GM23338 (cell line): Measurements from ENCODE around the gene FKTN. TPM values are rescaled to one million over a fixed set of nuclear protein-coding genes. Genes with fewer than 3 reads are reported as not detected.

Experiments
- ATAC-seq: fragments of 200-7000 bp; cut with Tn5 transposase; 3 replicates; pipeline ENCODE4 v1.9.1; 2020
- DNase-seq: peaks from one replicate; pipeline ENCODE4 v3.0.0-alpha.2; 2015; ENCODE audit warnings: low spot score
- H2AFZ ChIP-seq: fragments of 200-600 bp; sonication (generic); 2 replicates; pipeline ENCODE4 v1.8.0; 2016; ENCODE audit warnings: antibody characterized with exemption, mild to moderate bottlenecking, moderate library complexity
- H3F3A ChIP-seq: fragments of 200-600 bp; sonication (generic); replicated peaks from 2 replicates; pipeline ENCODE4 v1.8.0; 2017; ENCODE audit warnings: antibody characterized with exemption, mixed run types, low read depth
- H3K27ac ChIP-seq: fragments of 200-600 bp; sonication (generic); 2 replicates; pipeline ENCODE4 v1.6.1; 2016; ENCODE audit warnings: low read depth
- H3K27me3 ChIP-seq: fragments of 200-600 bp; sonication (generic); 2 replicates; pipeline ENCODE4 v1.8.0; 2016; ENCODE audit warnings: mild to moderate bottlenecking, mixed run types, moderate library complexity; ENCODE audit not compliant: insufficient read depth
- H3K36me3 ChIP-seq: fragments of 200-600 bp; sonication (generic); 2 replicates; pipeline ENCODE4 v1.8.0; 2016; ENCODE audit warnings: mild to moderate bottlenecking; ENCODE audit not compliant: insufficient read depth
- H3K4me1 ChIP-seq: fragments of 200-600 bp; sonication (generic); 2 replicates; pipeline ENCODE4 v1.8.0; 2016; ENCODE audit warnings: mild to moderate bottlenecking, moderate library complexity; ENCODE audit not compliant: insufficient read depth
- H3K4me2 ChIP-seq: fragments of 200-600 bp; sonication (generic); 2 replicates; pipeline ENCODE4 v1.7.1; 2017; ENCODE audit warnings: mixed run types
- H3K4me3 ChIP-seq: fragments of 200-600 bp; sonication (generic); 2 replicates; pipeline ENCODE4 v1.6.1; 2016; ENCODE audit warnings: mixed run types
- H3K79me2 ChIP-seq: fragments of 200-600 bp; sonication (generic); replicated peaks from 2 replicates; pipeline ENCODE4 v1.8.0; 2017; ENCODE audit warnings: mild to moderate bottlenecking; ENCODE audit not compliant: insufficient read depth
- H3K9me2 ChIP-seq: fragments of 200-600 bp; sonication (generic); 2 replicates; pipeline ENCODE4 v1.8.0; 2017; ENCODE audit not compliant: insufficient read depth
- H4K20me1 ChIP-seq: fragments of 200-600 bp; sonication (generic); replicated peaks from 2 replicates; pipeline ENCODE4 v1.8.0; 2017; ENCODE audit warnings: mild to moderate bottlenecking; ENCODE audit not compliant: insufficient read depth
- H3K27ac Mint-ChIP-seq: 2 replicates; pipeline ENCODE4 v1.8.0; 2020; ENCODE audit warnings: inconsistent platforms, mild to moderate bottlenecking, moderate library complexity, mixed read lengths
- H3K27me3 Mint-ChIP-seq: 3 replicates; pipeline ENCODE4 v1.8.0; 2022; ENCODE audit warnings: low read depth, mild to moderate bottlenecking, moderate library complexity, mixed read lengths, inconsistent platforms; ENCODE audit not compliant: insufficient read depth, poor library complexity
- H3K36me3 Mint-ChIP-seq: 3 replicates; pipeline ENCODE4 v1.8.0; 2021; ENCODE audit warnings: low read depth, mild to moderate bottlenecking, inconsistent platforms, moderate library complexity, mixed read lengths
- H3K4me1 Mint-ChIP-seq: 3 replicates; pipeline ENCODE4 v1.8.0; 2020; ENCODE audit warnings: mild to moderate bottlenecking, inconsistent platforms, mixed read lengths
- H3K4me3 Mint-ChIP-seq: 3 replicates; pipeline ENCODE4 v1.8.0; 2021; ENCODE audit warnings: moderate library complexity, mild to moderate bottlenecking, inconsistent platforms, mixed read lengths
- H3K9me3 Mint-ChIP-seq: 3 replicates; pipeline ENCODE4 v1.8.0; 2020; ENCODE audit warnings: moderate library complexity, mild to moderate bottlenecking, inconsistent platforms, mixed read lengths
- EZH2phosphoT487 ChIP-seq: fragments of 200-600 bp; sonication (generic); IDR thresholded peaks from one replicate; pipeline ENCODE4 v1.8.1; 2018; ENCODE audit warnings: antibody characterized with exemption; ENCODE audit not compliant: unreplicated experiment
- JUNB ChIP-seq: IDR thresholded peaks from one replicate; pipeline ENCODE4 v1.6.1; 2016; ENCODE audit warnings: antibody characterized with exemption; ENCODE audit not compliant: unreplicated experiment
- NANOG ChIP-seq: IDR thresholded peaks from 2 replicates; pipeline ENCODE4 v1.6.1; 2016; ENCODE audit warnings: antibody characterized with exemption, borderline replicate concordance
- POLR2AphosphoS5 ChIP-seq: IDR thresholded peaks from 2 replicates; pipeline ENCODE4 v1.6.1; 2016; ENCODE audit warnings: antibody characterized with exemption, low read depth
- ZNF114 ChIP-seq: fragments of 250-450 bp; sonication (Bioruptor Pico); IDR thresholded peaks from 2 replicates; pipeline ENCODE4 v1.5.0; 2020; ENCODE audit warnings: mild to moderate bottlenecking, moderate library complexity
- ZNF331 ChIP-seq: fragments of 250-450 bp; sonication (Bioruptor Pico); IDR thresholded peaks from 2 replicates; pipeline ENCODE4 v1.5.0; 2020; ENCODE audit warnings: low read depth, mild to moderate bottlenecking, moderate library complexity
- polyA plus RNA-seq: library from polyadenylated mRNA; unstranded; fragments of >200 nt; fragmentation: Nextera tagmentation; extraction: Ambion mirVana; gene quantifications from 2 replicates; pipeline ENCODE4 v1.2.1, GENCODE V29; 2016
- total RNA-seq: library from RNA; depleted of rRNA; stranded (reverse); fragments of >200 nt; shearing (Covaris generic); gene quantifications from 2 replicates; pipeline ENCODE4 v1.2.3, GENCODE V29; 2014
- TF ChIP-seq, protein P1 (sequence below): IDR thresholded peaks from one replicate; pipeline ENCODE4 v1.6.1; 2018; ENCODE audit warnings: antibody characterized with exemption; ENCODE audit not compliant: unreplicated experiment
- TF ChIP-seq, protein P2 (sequence below), 2 experiments: fragments of 200-600 bp in 1 of 2; sonication (generic) in 1 of 2; conservative IDR thresholded peaks; 2 replicates each; pipeline versions ENCODE4 v1.5.1 to v1.6.1; 2016 to 2017; ENCODE audit warnings: antibody characterized with exemption in 2 of 2, low read depth in 2 of 2, mild to moderate bottlenecking in 2 of 2, moderate library complexity in 1 of 2
- TF ChIP-seq, protein P3 (sequence below): IDR thresholded peaks from 2 replicates; pipeline ENCODE4 v1.6.1; 2016; ENCODE audit warnings: antibody characterized with exemption
- TF ChIP-seq, protein P4 (sequence below): fragments of 250-450 bp; sonication (Bioruptor Pico); IDR thresholded peaks from 2 replicates; pipeline ENCODE4 v1.5.0; 2020; ENCODE audit warnings: mild to moderate bottlenecking, moderate library complexity

The FKTN gene
- total and polyA plus RNA-seq, 2 experiments from 2014 or later = 6.8 to 9.9 TPM

DNA sequence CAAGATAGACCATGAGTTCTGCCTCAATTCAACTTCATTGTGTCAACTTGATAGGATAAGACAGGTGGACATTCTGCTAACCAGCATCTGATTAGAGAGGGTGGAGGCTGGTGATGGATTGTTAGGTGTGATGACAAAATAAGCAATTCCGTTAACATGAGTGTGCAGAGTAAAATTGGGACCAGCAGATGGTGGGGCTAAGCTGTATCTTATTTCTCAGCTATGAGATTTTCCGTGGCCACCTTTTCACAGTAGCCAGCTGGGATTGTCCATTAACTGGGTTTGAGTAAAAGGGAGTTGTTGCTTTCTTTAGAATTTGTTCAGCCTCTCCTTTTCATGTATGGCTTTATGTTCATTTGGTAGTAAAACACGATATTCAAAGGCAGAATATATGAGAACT lies 75.5 kb downstream of the FKTN start (continued):
- TF ChIP-seq, protein P1, sequence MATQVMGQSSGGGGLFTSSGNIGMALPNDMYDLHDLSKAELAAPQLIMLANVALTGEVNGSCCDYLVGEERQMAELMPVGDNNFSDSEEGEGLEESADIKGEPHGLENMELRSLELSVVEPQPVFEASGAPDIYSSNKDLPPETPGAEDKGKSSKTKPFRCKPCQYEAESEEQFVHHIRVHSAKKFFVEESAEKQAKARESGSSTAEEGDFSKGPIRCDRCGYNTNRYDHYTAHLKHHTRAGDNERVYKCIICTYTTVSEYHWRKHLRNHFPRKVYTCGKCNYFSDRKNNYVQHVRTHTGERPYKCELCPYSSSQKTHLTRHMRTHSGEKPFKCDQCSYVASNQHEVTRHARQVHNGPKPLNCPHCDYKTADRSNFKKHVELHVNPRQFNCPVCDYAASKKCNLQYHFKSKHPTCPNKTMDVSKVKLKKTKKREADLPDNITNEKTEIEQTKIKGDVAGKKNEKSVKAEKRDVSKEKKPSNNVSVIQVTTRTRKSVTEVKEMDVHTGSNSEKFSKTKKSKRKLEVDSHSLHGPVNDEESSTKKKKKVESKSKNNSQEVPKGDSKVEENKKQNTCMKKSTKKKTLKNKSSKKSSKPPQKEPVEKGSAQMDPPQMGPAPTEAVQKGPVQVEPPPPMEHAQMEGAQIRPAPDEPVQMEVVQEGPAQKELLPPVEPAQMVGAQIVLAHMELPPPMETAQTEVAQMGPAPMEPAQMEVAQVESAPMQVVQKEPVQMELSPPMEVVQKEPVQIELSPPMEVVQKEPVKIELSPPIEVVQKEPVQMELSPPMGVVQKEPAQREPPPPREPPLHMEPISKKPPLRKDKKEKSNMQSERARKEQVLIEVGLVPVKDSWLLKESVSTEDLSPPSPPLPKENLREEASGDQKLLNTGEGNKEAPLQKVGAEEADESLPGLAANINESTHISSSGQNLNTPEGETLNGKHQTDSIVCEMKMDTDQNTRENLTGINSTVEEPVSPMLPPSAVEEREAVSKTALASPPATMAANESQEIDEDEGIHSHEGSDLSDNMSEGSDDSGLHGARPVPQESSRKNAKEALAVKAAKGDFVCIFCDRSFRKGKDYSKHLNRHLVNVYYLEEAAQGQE = no peak
- TF ChIP-seq JUNB = no peak
- TF ChIP-seq, protein P2, sequence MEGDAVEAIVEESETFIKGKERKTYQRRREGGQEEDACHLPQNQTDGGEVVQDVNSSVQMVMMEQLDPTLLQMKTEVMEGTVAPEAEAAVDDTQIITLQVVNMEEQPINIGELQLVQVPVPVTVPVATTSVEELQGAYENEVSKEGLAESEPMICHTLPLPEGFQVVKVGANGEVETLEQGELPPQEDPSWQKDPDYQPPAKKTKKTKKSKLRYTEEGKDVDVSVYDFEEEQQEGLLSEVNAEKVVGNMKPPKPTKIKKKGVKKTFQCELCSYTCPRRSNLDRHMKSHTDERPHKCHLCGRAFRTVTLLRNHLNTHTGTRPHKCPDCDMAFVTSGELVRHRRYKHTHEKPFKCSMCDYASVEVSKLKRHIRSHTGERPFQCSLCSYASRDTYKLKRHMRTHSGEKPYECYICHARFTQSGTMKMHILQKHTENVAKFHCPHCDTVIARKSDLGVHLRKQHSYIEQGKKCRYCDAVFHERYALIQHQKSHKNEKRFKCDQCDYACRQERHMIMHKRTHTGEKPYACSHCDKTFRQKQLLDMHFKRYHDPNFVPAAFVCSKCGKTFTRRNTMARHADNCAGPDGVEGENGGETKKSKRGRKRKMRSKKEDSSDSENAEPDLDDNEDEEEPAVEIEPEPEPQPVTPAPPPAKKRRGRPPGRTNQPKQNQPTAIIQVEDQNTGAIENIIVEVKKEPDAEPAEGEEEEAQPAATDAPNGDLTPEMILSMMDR (conservative IDR thresholded peaks at IDR 0.05; ENCODE audit: low read depth in 2 of 2) = no peak
- TF ChIP-seq, protein P3, sequence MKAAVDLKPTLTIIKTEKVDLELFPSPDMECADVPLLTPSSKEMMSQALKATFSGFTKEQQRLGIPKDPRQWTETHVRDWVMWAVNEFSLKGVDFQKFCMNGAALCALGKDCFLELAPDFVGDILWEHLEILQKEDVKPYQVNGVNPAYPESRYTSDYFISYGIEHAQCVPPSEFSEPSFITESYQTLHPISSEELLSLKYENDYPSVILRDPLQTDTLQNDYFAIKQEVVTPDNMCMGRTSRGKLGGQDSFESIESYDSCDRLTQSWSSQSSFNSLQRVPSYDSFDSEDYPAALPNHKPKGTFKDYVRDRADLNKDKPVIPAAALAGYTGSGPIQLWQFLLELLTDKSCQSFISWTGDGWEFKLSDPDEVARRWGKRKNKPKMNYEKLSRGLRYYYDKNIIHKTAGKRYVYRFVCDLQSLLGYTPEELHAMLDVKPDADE = no peak
- TF ChIP-seq ZNF331 (CRISPR knock-in tag) = no peak
- TF ChIP-seq NANOG = no peak

DNA sequence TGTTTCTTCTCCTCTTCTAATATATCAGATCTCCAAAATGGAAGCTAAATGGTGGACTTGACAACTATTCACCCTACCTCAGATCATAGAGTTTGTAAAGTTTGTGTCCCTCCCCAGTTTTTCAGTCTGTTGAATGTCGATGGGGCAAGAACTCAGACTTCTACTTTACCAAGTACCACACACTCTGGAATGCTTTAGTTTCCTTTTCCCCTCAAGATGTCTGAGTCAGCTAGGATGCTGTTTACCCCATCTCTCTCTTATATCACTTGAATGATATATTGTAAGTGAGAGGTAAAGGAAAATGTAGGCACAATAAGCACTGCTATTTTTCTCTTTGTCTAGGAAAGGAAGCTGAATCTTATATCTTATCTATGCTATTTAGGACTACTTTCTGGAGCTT lies 78.4 kb downstream of the FKTN start:
- Mint-ChIP-seq H3K4me3 (no peak overlapping the region), H3K27ac (no peak overlapping the region), H3K36me3 (no peaks in the 10 kb centered on the region), H3K4me1 (no peaks in the 10 kb centered on the region), H3K9me3 (no peaks in the 10 kb centered on the region), H3K27me3 (no peaks in the 10 kb centered on the region)
- no peak for ATAC-seq
- H3K79me2 ChIP-seq = no peaks in the 10 kb centered on the region
- no peaks in the 10 kb centered on the region for H3K36me3 ChIP-seq
- no peak overlapping the region for H3K4me2 ChIP-seq
- no peak overlapping the region for H2AFZ ChIP-seq
- no peaks in the 10 kb centered on the region for H4K20me1 ChIP-seq
- DNase-seq = no peak
- no peak overlapping the region for H3K4me3 ChIP-seq
- H3F3A ChIP-seq = no peaks in the 10 kb centered on the region
- H3K4me1 ChIP-seq = no peaks in the 10 kb centered on the region
- no peaks in the 10 kb centered on the region for H3K9me2 ChIP-seq
- H3K27me3 ChIP-seq = no peaks in the 10 kb centered on the region
- H3K27ac ChIP-seq = no peak overlapping the region
- no peak for TF ChIP-seq EZH2phosphoT487
- no peak for TF ChIP-seq NANOG
- TF ChIP-seq, protein P2 (conservative IDR thresholded peaks at IDR 0.05; ENCODE audit: low read depth in 2 of 2) = no peak
- no peak for TF ChIP-seq ZNF331 (CRISPR knock-in tag)
- no peak for TF ChIP-seq JUNB
- TF ChIP-seq, protein P4, sequence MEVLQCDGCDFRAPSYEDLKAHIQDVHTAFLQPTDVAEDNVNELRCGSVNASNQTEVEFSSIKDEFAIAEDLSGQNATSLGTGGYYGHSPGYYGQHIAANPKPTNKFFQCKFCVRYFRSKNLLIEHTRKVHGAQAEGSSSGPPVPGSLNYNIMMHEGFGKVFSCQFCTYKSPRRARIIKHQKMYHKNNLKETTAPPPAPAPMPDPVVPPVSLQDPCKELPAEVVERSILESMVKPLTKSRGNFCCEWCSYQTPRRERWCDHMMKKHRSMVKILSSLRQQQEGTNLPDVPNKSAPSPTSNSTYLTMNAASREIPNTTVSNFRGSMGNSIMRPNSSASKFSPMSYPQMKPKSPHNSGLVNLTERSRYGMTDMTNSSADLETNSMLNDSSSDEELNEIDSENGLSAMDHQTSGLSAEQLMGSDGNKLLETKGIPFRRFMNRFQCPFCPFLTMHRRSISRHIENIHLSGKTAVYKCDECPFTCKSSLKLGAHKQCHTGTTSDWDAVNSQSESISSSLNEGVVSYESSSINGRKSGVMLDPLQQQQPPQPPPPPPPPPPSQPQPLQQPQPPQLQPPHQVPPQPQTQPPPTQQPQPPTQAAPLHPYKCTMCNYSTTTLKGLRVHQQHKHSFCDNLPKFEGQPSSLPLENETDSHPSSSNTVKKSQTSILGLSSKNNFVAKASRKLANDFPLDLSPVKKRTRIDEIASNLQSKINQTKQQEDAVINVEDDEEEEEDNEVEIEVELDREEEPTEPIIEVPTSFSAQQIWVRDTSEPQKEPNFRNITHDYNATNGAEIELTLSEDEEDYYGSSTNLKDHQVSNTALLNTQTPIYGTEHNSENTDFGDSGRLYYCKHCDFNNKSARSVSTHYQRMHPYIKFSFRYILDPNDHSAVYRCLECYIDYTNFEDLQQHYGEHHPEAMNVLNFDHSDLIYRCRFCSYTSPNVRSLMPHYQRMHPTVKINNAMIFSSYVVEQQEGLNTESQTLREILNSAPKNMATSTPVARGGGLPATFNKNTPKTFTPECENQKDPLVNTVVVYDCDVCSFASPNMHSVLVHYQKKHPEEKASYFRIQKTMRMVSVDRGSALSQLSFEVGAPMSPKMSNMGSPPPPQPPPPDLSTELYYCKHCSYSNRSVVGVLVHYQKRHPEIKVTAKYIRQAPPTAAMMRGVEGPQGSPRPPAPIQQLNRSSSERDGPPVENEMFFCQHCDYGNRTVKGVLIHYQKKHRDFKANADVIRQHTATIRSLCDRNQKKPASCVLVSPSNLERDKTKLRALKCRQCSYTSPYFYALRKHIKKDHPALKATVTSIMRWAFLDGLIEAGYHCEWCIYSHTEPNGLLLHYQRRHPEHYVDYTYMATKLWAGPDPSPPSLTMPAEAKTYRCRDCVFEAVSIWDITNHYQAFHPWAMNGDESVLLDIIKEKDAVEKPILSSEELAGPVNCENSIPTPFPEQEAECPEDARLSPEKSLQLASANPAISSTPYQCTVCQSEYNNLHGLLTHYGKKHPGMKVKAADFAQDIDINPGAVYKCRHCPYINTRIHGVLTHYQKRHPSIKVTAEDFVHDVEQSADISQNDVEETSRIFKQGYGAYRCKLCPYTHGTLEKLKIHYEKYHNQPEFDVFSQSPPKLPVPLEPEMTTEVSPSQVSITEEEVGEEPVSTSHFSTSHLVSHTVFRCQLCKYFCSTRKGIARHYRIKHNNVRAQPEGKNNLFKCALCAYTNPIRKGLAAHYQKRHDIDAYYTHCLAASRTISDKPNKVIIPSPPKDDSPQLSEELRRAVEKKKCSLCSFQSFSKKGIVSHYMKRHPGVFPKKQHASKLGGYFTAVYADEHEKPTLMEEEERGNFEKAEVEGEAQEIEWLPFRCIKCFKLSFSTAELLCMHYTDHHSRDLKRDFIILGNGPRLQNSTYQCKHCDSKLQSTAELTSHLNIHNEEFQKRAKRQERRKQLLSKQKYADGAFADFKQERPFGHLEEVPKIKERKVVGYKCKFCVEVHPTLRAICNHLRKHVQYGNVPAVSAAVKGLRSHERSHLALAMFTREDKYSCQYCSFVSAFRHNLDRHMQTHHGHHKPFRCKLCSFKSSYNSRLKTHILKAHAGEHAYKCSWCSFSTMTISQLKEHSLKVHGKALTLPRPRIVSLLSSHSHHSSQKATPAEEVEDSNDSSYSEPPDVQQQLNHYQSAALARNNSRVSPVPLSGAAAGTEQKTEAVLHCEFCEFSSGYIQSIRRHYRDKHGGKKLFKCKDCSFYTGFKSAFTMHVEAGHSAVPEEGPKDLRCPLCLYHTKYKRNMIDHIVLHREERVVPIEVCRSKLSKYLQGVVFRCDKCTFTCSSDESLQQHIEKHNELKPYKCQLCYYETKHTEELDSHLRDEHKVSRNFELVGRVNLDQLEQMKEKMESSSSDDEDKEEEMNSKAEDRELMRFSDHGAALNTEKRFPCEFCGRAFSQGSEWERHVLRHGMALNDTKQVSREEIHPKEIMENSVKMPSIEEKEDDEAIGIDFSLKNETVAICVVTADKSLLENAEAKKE (CRISPR knock-in tag) = no peak
- no peak for TF ChIP-seq POLR2AphosphoS5
- no peak for TF ChIP-seq ZNF114 (CRISPR knock-in tag)
